ENCODE results near the gene RNF222.
"Not testable (repeated sequence)": the region's sequence is repeated elsewhere in the genome, so short reads cannot be mapped to it uniquely, and the experiment has no call there.

Gene RNF222

GRCh38 chr17:8412089-8412488 is 14.5 kb upstream of the RNF222 start:
- no peak for DNase-seq (ENCODE audit: low read depth in 1 of 2, low spot score in 1 of 2)

GRCh38 chr17:8410883-8411238 is 13.2 kb upstream of the RNF222 start:
- DNase-seq (ENCODE audit: low read depth in 1 of 2, low spot score in 1 of 2) = no peak

- DNase-seq (ENCODE audit: low read depth in 1 of 2, low spot score in 1 of 2) = peak; percentile 64 to 74
Observed at GRCh38 chr17:8409966-8410882, 12.6 kb upstream of the RNF222 start.

- no peak for DNase-seq (ENCODE audit: low read depth in 1 of 2, low spot score in 1 of 2)
Observed at GRCh38 chr17:8408371-8408770, 10.7 kb upstream of the RNF222 start.

GRCh38 chr17:8406174-8406573 is 8.5 kb upstream of the RNF222 start:
- DNase-seq (ENCODE audit: low read depth in 1 of 2, low spot score in 1 of 2) = no peak

GRCh38 chr17:8405499-8406016 is 7.9 kb upstream of the RNF222 start:
- no peak for DNase-seq (ENCODE audit: low read depth in 1 of 2, low spot score in 1 of 2)

- DNase-seq (ENCODE audit: low read depth in 1 of 2, low spot score in 1 of 2) = no peak
Observed at GRCh38 chr17:8402921-8403536, 5.4 kb upstream of the RNF222 start.

- DNase-seq (ENCODE audit: low read depth in 1 of 2, low spot score in 1 of 2) = no peak
Observed at GRCh38 chr17:8401107-8401506, 3.5 kb upstream of the RNF222 start.

GRCh38 chr17:8398980-8399379 is 1.4 kb upstream of the RNF222 start:
- no peak for DNase-seq (ENCODE audit: low read depth in 1 of 2, low spot score in 1 of 2)

GRCh38 chr17:8394497-8394896 is 3.1 kb downstream of the RNF222 start:
- not testable (repeated sequence) for DNase-seq (ENCODE audit: low read depth in 1 of 2, low spot score in 1 of 2)

GRCh38 chr17:8393470-8394231 is 4.0 kb downstream of the RNF222 start:
- DNase-seq (ENCODE audit: low read depth in 1 of 2, low spot score in 1 of 2) = no peak

- DNase-seq (ENCODE audit: low read depth in 1 of 2, low spot score in 1 of 2) = no peak
Observed at GRCh38 chr17:8392674-8393469, 4.8 kb downstream of the RNF222 start.

GRCh38 chr17:8392274-8392673 is 5.4 kb downstream of the RNF222 start:
- no peak for DNase-seq (ENCODE audit: low read depth in 1 of 2, low spot score in 1 of 2)

- no peak for DNase-seq (ENCODE audit: low read depth in 1 of 2, low spot score in 1 of 2)
Observed at GRCh38 chr17:8391711-8392110, 5.9 kb downstream of the RNF222 start.

- no peak for DNase-seq (ENCODE audit: low read depth in 1 of 2, low spot score in 1 of 2)
Observed at GRCh38 chr17:8387914-8388651, 9.5 kb downstream of the RNF222 start.

GRCh38 chr17:8386841-8387240 is 10.8 kb downstream of the RNF222 start:
- DNase-seq (ENCODE audit: low read depth in 1 of 2, low spot score in 1 of 2) = no peak

GRCh38 chr17:8384801-8385378 is 12.7 kb downstream of the RNF222 start:
- DNase-seq (ENCODE audit: low read depth in 1 of 2, low spot score in 1 of 2) = no peak

- DNase-seq (ENCODE audit: low read depth in 1 of 2, low spot score in 1 of 2) = peak; percentile 84 to 86
Observed at GRCh38 chr17:8383143-8383822, 14.3 kb downstream of the RNF222 start, which contains the start of gene RPL26. RPL26 (minus strand) TSS chr17:8383193; CDS start chr17:8382310, 883 bp downstream.

GRCh38 chr17:8382880-8383142 is 14.8 kb downstream of the RNF222 start:
- no peak for DNase-seq (ENCODE audit: low read depth in 1 of 2, low spot score in 1 of 2)

Data from activated T-helper 1 cell treated with anti-CD3 and anti-CD28 coated beads, Interleukin-2, amount 50 U/mL, for 16 hours (primary cell).